HG03457 (cell line): ENCODE results near the gene CTIF.

Experiments
- ATAC-seq: cut with Tn5 transposase; IDR thresholded peaks from one replicate; pipeline ENCODE4 v1.9.1; 2021; ENCODE audit warnings: moderate number of reproducible peaks; ENCODE audit not compliant: unreplicated experiment

The CTIF gene

GRCh38 chr18:48796491-48797205 lies 257.8 kb downstream of the CTIF start:
- ATAC-seq: no peak

GRCh38 chr18:48797841-48798255 lies 259.0 kb downstream of the CTIF start:
- no peak for ATAC-seq

- ATAC-seq: no peak
Measured at GRCh38 chr18:48798334-48799245, 259.8 kb downstream of the CTIF start.

- ATAC-seq: no peak
Measured at GRCh38 chr18:48799724-48800315, 261.0 kb downstream of the CTIF start.

GRCh38 chr18:48800466-48800865 lies 261.6 kb downstream of the CTIF start:
- no peak for ATAC-seq

GRCh38 chr18:48800876-48801727 lies 262.3 kb downstream of the CTIF start:
- ATAC-seq: no peak

GRCh38 chr18:48801728-48802542 lies 263.1 kb downstream of the CTIF start:
- ATAC-seq: no peak

GRCh38 chr18:48802543-48803290 lies 263.9 kb downstream of the CTIF start:
- no peak for ATAC-seq

- ATAC-seq: no peak
Measured at GRCh38 chr18:48803518-48803917, 264.7 kb downstream of the CTIF start.

GRCh38 chr18:48803951-48804855 lies 265.4 kb downstream of the CTIF start:
- no peak for ATAC-seq

- no peak for ATAC-seq
Measured at GRCh38 chr18:48804856-48805610, 266.2 kb downstream of the CTIF start.

GRCh38 chr18:48805826-48806535 lies 267.1 kb downstream of the CTIF start:
- ATAC-seq: no peak

GRCh38 chr18:48806551-48807261 lies 267.9 kb downstream of the CTIF start:
- ATAC-seq: no peak

GRCh38 chr18:48808476-48808875 lies 269.6 kb downstream of the CTIF start:
- ATAC-seq: no peak

GRCh38 chr18:48809365-48809764 lies 270.5 kb downstream of the CTIF start:
- no peak for ATAC-seq

GRCh38 chr18:48810805-48811204 lies 272.0 kb downstream of the CTIF start:
- ATAC-seq: no peak
